ENCODE data around the gene OMP.

The OMP gene

GRCh38 chr11:77141475-77141874 is 38.8 kb downstream of the OMP start:
- Histone ChIP-seq H3K4me3 (ENCODE audit: insufficient read depth in 1 of 2, low read depth in 1 of 2, low read length in 2 of 2) (no peak overlapping the region), H3K27ac (ENCODE audit: low read length, poor library complexity, severe bottlenecking) (no peak overlapping the region), H2BK12ac (ENCODE audit: low read length in 2 of 2) (no peak overlapping the region), H2AFZ (ENCODE audit: low read depth, low read length) (no peak overlapping the region), H3K27me3 (ENCODE audit: control insufficient read depth in 1 of 2, insufficient read depth in 1 of 2, low read length in 2 of 2) (peaks cover 2 to 10% of the 10 kb centered on the region in 2 experiments), H2AK5ac (ENCODE audit: low read length, severe bottlenecking) (no peak overlapping the region), H3K79me1 (replicated peaks; ENCODE audit: low read length, poor library complexity, severe bottlenecking) (no peaks in the 10 kb centered on the region), H2BK15ac (ENCODE audit: low read depth, poor library complexity, severe bottlenecking) (no peak overlapping the region), H3K23ac (ENCODE audit: low read length in 2 of 2) (no peak overlapping the region), H3K14ac (ENCODE audit: low read length in 2 of 2) (no peak overlapping the region), H3K9ac (ENCODE audit: low read length) (no peak overlapping the region), H3K4me1 (ENCODE audit: control insufficient read depth, insufficient read depth, low read depth, low read length) (peaks cover 6% of the 10 kb centered on the region), H4K91ac (ENCODE audit: low read length) (no peak overlapping the region), H2BK120ac (ENCODE audit: low read depth, low read length) (no peak overlapping the region), H4K8ac (ENCODE audit: low read length) (no peak overlapping the region), H3K9me3 (ENCODE audit: control insufficient read depth, low read length) (no peaks in the 10 kb centered on the region), H3K36me3 (ENCODE audit: control insufficient read depth in 1 of 2, insufficient read depth in 2 of 2, low read depth in 1 of 2, low read length in 2 of 2) (no peaks in the 10 kb centered on the region), H3K4me2 (ENCODE audit: low read length, poor library complexity, severe bottlenecking) (no peak overlapping the region), H3K4ac (ENCODE audit: low read depth in 1 of 2, low read length in 2 of 2) (no peak overlapping the region), H3K18ac (ENCODE audit: low read depth in 1 of 2, low read length in 2 of 2) (no peak overlapping the region), H2BK5ac (ENCODE audit: low read depth, low read length, poor library complexity, severe bottlenecking) (no peak overlapping the region)
- 97% methylated on average over 4 of the region's 4 CpGs for WGBS
- DNase-seq = no peak

GRCh38 chr11:77142091-77142975 is 39.7 kb downstream of the OMP start:
- H4K8ac ChIP-seq (ENCODE audit: low read length) = no peak overlapping the region

GRCh38 chr11:77143405-77144020 is 40.9 kb downstream of the OMP start:
- H2AK5ac ChIP-seq (ENCODE audit: low read length, severe bottlenecking) = no peak overlapping the region
- H3K27me3 ChIP-seq (ENCODE audit: control insufficient read depth in 1 of 2, insufficient read depth in 1 of 2, low read length in 2 of 2) = peaks cover 8 to 23% of the 10 kb centered on the region in 2 experiments
- WGBS = 88% methylated on average over 8 of the region's 8 CpGs
- no peak overlapping the region for H2BK15ac ChIP-seq (ENCODE audit: low read depth, poor library complexity, severe bottlenecking)
- H2BK5ac ChIP-seq (ENCODE audit: low read depth, low read length, poor library complexity, severe bottlenecking) = no peak overlapping the region
- H2BK12ac ChIP-seq (ENCODE audit: low read length in 2 of 2) = no peak overlapping the region
- no peak overlapping the region for H3K18ac ChIP-seq (ENCODE audit: low read depth in 1 of 2, low read length in 2 of 2)
- no peak overlapping the region for H3K9ac ChIP-seq (ENCODE audit: low read length)
- no peak overlapping the region for H3K4ac ChIP-seq (ENCODE audit: low read depth in 1 of 2, low read length in 2 of 2)
- no peaks in the 10 kb centered on the region for H3K36me3 ChIP-seq (ENCODE audit: control insufficient read depth in 1 of 2, insufficient read depth in 2 of 2, low read depth in 1 of 2, low read length in 2 of 2)
- no peak overlapping the region for H3K27ac ChIP-seq (ENCODE audit: low read length, poor library complexity, severe bottlenecking)
- no peak overlapping the region for H3K23ac ChIP-seq (ENCODE audit: low read length in 2 of 2)
- H3K4me3 ChIP-seq (ENCODE audit: insufficient read depth in 1 of 2, low read depth in 1 of 2, low read length in 2 of 2) = no peak overlapping the region
- no peak for DNase-seq
- H3K9me3 ChIP-seq (ENCODE audit: control insufficient read depth, low read length) = no peaks in the 10 kb centered on the region
- no peak overlapping the region for H3K14ac ChIP-seq (ENCODE audit: low read length in 2 of 2)
- H3K79me1 ChIP-seq (replicated peaks; ENCODE audit: low read length, poor library complexity, severe bottlenecking) = no peaks in the 10 kb centered on the region
- H2AFZ ChIP-seq (ENCODE audit: low read depth, low read length) = no peak overlapping the region
- peaks cover 16% of the 10 kb centered on the region for H3K4me1 ChIP-seq (ENCODE audit: control insufficient read depth, insufficient read depth, low read depth, low read length)
- no peak overlapping the region for H4K8ac ChIP-seq (ENCODE audit: low read length)
- no peak overlapping the region for H4K91ac ChIP-seq (ENCODE audit: low read length)
- no peak overlapping the region for H3K4me2 ChIP-seq (ENCODE audit: low read length, poor library complexity, severe bottlenecking)
- no peak overlapping the region for H2BK120ac ChIP-seq (ENCODE audit: low read depth, low read length)

More at GRCh38 chr11:77142091-77142975, 39.7 kb downstream of the OMP start:
- H3K36me3 ChIP-seq (ENCODE audit: control insufficient read depth in 1 of 2, insufficient read depth in 2 of 2, low read depth in 1 of 2, low read length in 2 of 2) = no peaks in the 10 kb centered on the region
- H3K23ac ChIP-seq (ENCODE audit: low read length in 2 of 2) = no peak overlapping the region
- H2BK15ac ChIP-seq (ENCODE audit: low read depth, poor library complexity, severe bottlenecking) = no peak overlapping the region
- 83% methylated on average over 6 of the region's 11 CpGs for WGBS
- H3K14ac ChIP-seq (ENCODE audit: low read length in 2 of 2) = no peak overlapping the region
- H3K18ac ChIP-seq (ENCODE audit: low read depth in 1 of 2, low read length in 2 of 2) = no peak overlapping the region
- peaks cover 8 to 19% of the 10 kb centered on the region in 2 experiments for H3K27me3 ChIP-seq (ENCODE audit: control insufficient read depth in 1 of 2, insufficient read depth in 1 of 2, low read length in 2 of 2)
- peaks cover 6% of the 10 kb centered on the region for H3K4me1 ChIP-seq (ENCODE audit: control insufficient read depth, insufficient read depth, low read depth, low read length)
- no peaks in the 10 kb centered on the region for H3K79me1 ChIP-seq (replicated peaks; ENCODE audit: low read length, poor library complexity, severe bottlenecking)
- no peak overlapping the region for H3K4me3 ChIP-seq (ENCODE audit: insufficient read depth in 1 of 2, low read depth in 1 of 2, low read length in 2 of 2)
- no peak overlapping the region for H3K27ac ChIP-seq (ENCODE audit: low read length, poor library complexity, severe bottlenecking)
- H2BK12ac ChIP-seq (ENCODE audit: low read length in 2 of 2) = no peak overlapping the region
- H4K91ac ChIP-seq (ENCODE audit: low read length) = no peak overlapping the region
- H3K9ac ChIP-seq (ENCODE audit: low read length) = no peak overlapping the region
- H3K9me3 ChIP-seq (ENCODE audit: control insufficient read depth, low read length) = no peaks in the 10 kb centered on the region
- no peak overlapping the region for H2BK120ac ChIP-seq (ENCODE audit: low read depth, low read length)
- H3K4ac ChIP-seq (ENCODE audit: low read depth in 1 of 2, low read length in 2 of 2) = no peak overlapping the region
- no peak overlapping the region for H2AK5ac ChIP-seq (ENCODE audit: low read length, severe bottlenecking)
- no peak overlapping the region for H3K4me2 ChIP-seq (ENCODE audit: low read length, poor library complexity, severe bottlenecking)
- no peak overlapping the region for H2AFZ ChIP-seq (ENCODE audit: low read depth, low read length)
- no peak overlapping the region for H2BK5ac ChIP-seq (ENCODE audit: low read depth, low read length, poor library complexity, severe bottlenecking)
- DNase-seq = no peak

DNA sequence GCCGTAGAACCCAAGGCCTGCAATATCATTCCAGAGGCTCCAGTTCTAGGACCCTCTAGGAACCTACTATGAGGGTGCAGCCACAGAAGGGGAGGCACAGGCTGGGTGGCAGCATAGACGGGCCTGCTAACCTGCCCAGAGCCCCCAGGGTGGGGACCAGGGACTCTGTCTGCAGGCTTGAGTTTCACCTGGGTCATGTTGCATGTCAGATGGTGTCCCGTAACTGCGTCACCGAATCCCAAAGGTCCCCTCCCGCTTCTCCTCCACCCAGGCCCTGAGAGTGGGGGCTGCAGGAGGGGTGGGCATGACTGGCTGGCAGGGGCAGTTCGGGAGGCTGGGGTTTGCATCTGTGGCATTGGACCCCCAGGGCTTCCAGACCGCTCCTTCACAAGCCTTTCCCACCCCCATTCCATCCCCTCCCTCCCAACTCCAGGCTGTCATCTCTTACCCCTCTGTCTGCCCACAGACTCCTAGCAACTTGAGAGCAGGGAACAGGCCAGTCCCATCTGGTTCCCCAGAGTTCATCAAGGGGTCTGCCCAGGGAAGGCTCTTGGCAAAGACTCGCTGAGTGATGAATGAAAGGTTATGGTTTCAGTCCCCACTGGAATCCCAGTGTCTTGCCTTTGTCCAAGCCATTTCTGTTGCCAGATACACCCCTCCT is 41.7 kb downstream of the OMP start:
- Histone ChIP-seq H3K18ac (ENCODE audit: low read depth in 1 of 2, low read length in 2 of 2) (no peak overlapping the region), H3K4me2 (ENCODE audit: low read length, poor library complexity, severe bottlenecking) (no peak overlapping the region), H3K4me3 (ENCODE audit: insufficient read depth in 1 of 2, low read depth in 1 of 2, low read length in 2 of 2) (no peak overlapping the region), H3K4ac (ENCODE audit: low read depth in 1 of 2, low read length in 2 of 2) (no peak overlapping the region), H2AFZ (ENCODE audit: low read depth, low read length) (no peak overlapping the region), H3K23ac (ENCODE audit: low read length in 2 of 2) (no peak overlapping the region), H3K79me1 (replicated peaks; ENCODE audit: low read length, poor library complexity, severe bottlenecking) (no peaks in the 10 kb centered on the region), H2AK5ac (ENCODE audit: low read length, severe bottlenecking) (no peak overlapping the region), H4K91ac (ENCODE audit: low read length) (no peak overlapping the region), H3K27ac (ENCODE audit: low read length, poor library complexity, severe bottlenecking) (no peak overlapping the region), H2BK15ac (ENCODE audit: low read depth, poor library complexity, severe bottlenecking) (no peak overlapping the region), H3K9me3 (ENCODE audit: control insufficient read depth, low read length) (no peaks in the 10 kb centered on the region), H2BK5ac (ENCODE audit: low read depth, low read length, poor library complexity, severe bottlenecking) (no peak overlapping the region), H3K9ac (ENCODE audit: low read length) (no peak overlapping the region), H3K14ac (ENCODE audit: low read length in 2 of 2) (no peak overlapping the region), H4K8ac (ENCODE audit: low read length) (no peak overlapping the region), H2BK12ac (ENCODE audit: low read length in 2 of 2) (no peak overlapping the region), H3K36me3 (ENCODE audit: control insufficient read depth in 1 of 2, insufficient read depth in 2 of 2, low read depth in 1 of 2, low read length in 2 of 2) (no peaks in the 10 kb centered on the region), H3K4me1 (ENCODE audit: control insufficient read depth, insufficient read depth, low read depth, low read length) (peaks cover 18% of the 10 kb centered on the region), H3K27me3 (ENCODE audit: control insufficient read depth in 1 of 2, insufficient read depth in 1 of 2, low read length in 2 of 2) (peaks cover 8 to 23% of the 10 kb centered on the region in 2 experiments), H2BK120ac (ENCODE audit: low read depth, low read length) (no peak overlapping the region)
- 84% methylated on average over 5 of the region's 9 CpGs for WGBS
- no peak for DNase-seq

Measured in mesenchymal stem cell (in vitro differentiated cells and primary cell).